K562 (cell line): ENCODE data around the gene GEN1.

ENCODE experiments used
- BHLHE40 ChIP-seq: IDR thresholded peaks from 2 replicates; pipeline ENCODE4 v1.6.1; 2011; ENCODE audit warnings: low read length, improper control_type of control experiment
- C11orf30 ChIP-seq: fragments of 450-650 bp; IDR thresholded peaks from 2 replicates; pipeline ENCODE4 v1.6.1; 2016; ENCODE audit warnings: low read depth, mild to moderate bottlenecking
- CBX3 ChIP-seq, 2 experiments: IDR thresholded peaks; 1 replicate in 1 of 2; 2 replicates in 1 of 2; pipeline ENCODE4 v1.6.1; 2012; ENCODE audit warnings: inconsistent platforms in 2 of 2, low read length in 2 of 2, borderline replicate concordance in 1 of 2, control low read depth in 1 of 2
- CTCF ChIP-seq, 3 experiments: IDR thresholded peaks in 2 of 3; conservative IDR thresholded peaks in 1 of 3; 2 replicates each; pipeline ENCODE4 v1.5.1; 2011 to 2012; ENCODE audit warnings: low read length in 3 of 3, mild to moderate bottlenecking in 3 of 3, control low read depth in 2 of 3, improper control_type of control experiment in 1 of 3, inconsistent platforms in 1 of 3, low read depth in 1 of 3, mixed read lengths in 1 of 3, moderate library complexity in 1 of 3; ENCODE audit not compliant: insufficient read depth in 2 of 3
- FOXP1 ChIP-seq: sonication (generic); formaldehyde crosslinking; IDR thresholded peaks from 2 replicates; pipeline ENCODE4 v1.8.0; 2022; ENCODE audit warnings: mild to moderate bottlenecking, missing genetic modification reagents
- MIER1 ChIP-seq: fragments of 450-650 bp; IDR thresholded peaks from 2 replicates; pipeline ENCODE4 v1.6.1; 2016; ENCODE audit warnings: antibody characterized with exemption, mild to moderate bottlenecking, low read depth
- MXI1 ChIP-seq: IDR thresholded peaks from 2 replicates; pipeline ENCODE4 v1.6.1; 2011; ENCODE audit warnings: low read depth, mild to moderate bottlenecking, improper control_type of control experiment, low read length
- NRF1 ChIP-seq, 2 experiments: fragments of 450-650 bp; IDR thresholded peaks in 1 of 2; conservative IDR thresholded peaks in 1 of 2; 2 replicates each; pipeline ENCODE4 v1.6.1; 2014; ENCODE audit warnings: mild to moderate bottlenecking in 2 of 2
- PHF8 ChIP-seq: fragments of 200-600 bp; sonication (generic); IDR thresholded peaks from 2 replicates; pipeline ENCODE4 v1.6.1; 2012; ENCODE audit warnings: mixed run types, mild to moderate bottlenecking, inconsistent platforms, low read length, moderate library complexity, borderline replicate concordance
- PHTF2 ChIP-seq: fragments of 250-450 bp; sonication (Bioruptor Pico); IDR thresholded peaks from 2 replicates; pipeline ENCODE4 v1.5.0; 2021; ENCODE audit warnings: mild to moderate bottlenecking
- POLR2AphosphoS2 ChIP-seq: IDR thresholded peaks from 2 replicates; pipeline ENCODE4 v1.6.1; 2012; ENCODE audit warnings: low read length, improper control_type of control experiment
- POLR2AphosphoS5 ChIP-seq: IDR thresholded peaks from 2 replicates; pipeline ENCODE4 v1.6.1; 2011; ENCODE audit warnings: mild to moderate bottlenecking, low read depth, low read length, moderate library complexity; ENCODE audit not compliant: control insufficient read depth, insufficient read depth
- RUNX1 ChIP-seq: sonication (generic); IDR thresholded peaks from 2 replicates; pipeline ENCODE4 v1.6.1; 2016; ENCODE audit warnings: antibody characterized with exemption, low read depth
- ZNF639 ChIP-seq, 2 experiments: fragments of 200-800 bp in 1 of 2; sonication (Bioruptor generic) in 1 of 2; sonication (generic) in 1 of 2; formaldehyde crosslinking in 1 of 2; IDR thresholded peaks in 1 of 2; conservative IDR thresholded peaks in 1 of 2; 2 replicates each; pipeline versions ENCODE4 v1.5.0 to v1.6.1; 2016 to 2020; ENCODE audit warnings: missing compliant biosample characterization in 1 of 2, missing genetic modification characterization in 1 of 2, missing genetic modification reagents in 1 of 2

GRCh38 chr2:17804358-17804757 lies 50.4 kb downstream of the GEN1 start:
- TF ChIP-seq MXI1 (no peak), CBX3 (IDR thresholded peaks at IDR 0.05; ENCODE audit: borderline replicate concordance in 1 of 2, low read length in 2 of 2) (no peak), POLR2AphosphoS5 (no peak), CTCF (IDR thresholded peaks at IDR 0.05 in 2 of 3, conservative IDR thresholded peaks at IDR 0.05 in 1 of 3; ENCODE audit: insufficient read depth in 2 of 3, low read depth in 1 of 3, low read length in 3 of 3) (no peak), ZNF639 (CRISPR knock-in tag; conservative IDR thresholded peaks at IDR 0.05 in 1 of 2, IDR thresholded peaks at IDR 0.05 in 1 of 2) (no peak), RUNX1 (no peak), FOXP1 (CRISPR knock-in tag) (no peak), PHTF2 (no peak), NRF1 (conservative IDR thresholded peaks at IDR 0.05 in 1 of 2, IDR thresholded peaks at IDR 0.05 in 1 of 2) (no peak), POLR2AphosphoS2 (no peak), MIER1 (no peak), PHF8 (no peak), C11orf30 (no peak), BHLHE40 (no peak)
